ENCODE data around the gene AK4.

The AK4 gene

DNA sequence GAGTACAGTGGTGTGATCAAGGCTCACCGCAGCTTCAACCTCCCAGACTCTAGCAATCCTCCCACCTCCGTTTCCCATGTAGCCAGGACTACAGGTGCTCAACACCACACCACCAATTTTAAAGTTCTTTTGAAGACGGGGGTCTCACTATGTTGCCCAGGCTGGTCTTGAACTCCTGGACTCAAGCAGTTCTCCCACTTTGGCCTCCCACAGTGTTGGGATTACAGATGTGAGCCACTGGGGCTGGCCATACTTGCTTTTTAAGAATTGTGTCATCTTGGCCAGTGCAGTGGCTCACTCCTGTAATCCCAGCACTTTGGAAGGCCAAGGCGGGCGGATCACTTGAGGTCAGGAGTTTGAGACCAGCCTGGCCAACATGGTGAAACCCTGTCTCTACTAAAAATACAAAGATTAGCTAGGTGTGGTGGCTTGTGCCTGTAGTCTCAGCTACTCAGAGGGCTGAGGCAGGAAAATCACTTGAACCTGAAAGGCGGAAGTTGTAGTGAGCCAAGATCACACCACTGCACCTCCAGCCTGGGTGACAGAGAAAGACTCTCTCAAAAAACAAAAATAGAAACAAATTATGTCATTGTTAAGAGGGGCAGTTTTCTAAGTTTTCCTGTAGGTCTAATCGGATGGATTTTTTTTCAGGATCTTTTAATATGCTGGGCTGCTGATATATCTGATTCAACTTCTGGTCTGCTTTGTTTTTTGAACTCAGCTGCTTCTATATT, 18.7 kb downstream of the AK4 start:
- TF ChIP-seq TAF1 (IDR thresholded peaks at IDR 0.05; ENCODE audit: borderline replicate concordance, insufficient read depth, low read length) (no peak), REST (IDR thresholded peaks at IDR 0.05; ENCODE audit: insufficient read depth in 1 of 2, low read depth in 2 of 2, low read length in 2 of 2) (no peak), SIN3A (IDR thresholded peaks at IDR 0.05; ENCODE audit: borderline replicate concordance, insufficient read depth, low read length) (no peak), FOXP2 (optimal IDR thresholded peaks at IDR 0.05; ENCODE audit: borderline replicate concordance, extremely low read depth, extremely low read length, insufficient read depth) (no peak), POLR2AphosphoS5 (IDR thresholded peaks at IDR 0.05; ENCODE audit: low read depth, low read length) (no peak)

DNA sequence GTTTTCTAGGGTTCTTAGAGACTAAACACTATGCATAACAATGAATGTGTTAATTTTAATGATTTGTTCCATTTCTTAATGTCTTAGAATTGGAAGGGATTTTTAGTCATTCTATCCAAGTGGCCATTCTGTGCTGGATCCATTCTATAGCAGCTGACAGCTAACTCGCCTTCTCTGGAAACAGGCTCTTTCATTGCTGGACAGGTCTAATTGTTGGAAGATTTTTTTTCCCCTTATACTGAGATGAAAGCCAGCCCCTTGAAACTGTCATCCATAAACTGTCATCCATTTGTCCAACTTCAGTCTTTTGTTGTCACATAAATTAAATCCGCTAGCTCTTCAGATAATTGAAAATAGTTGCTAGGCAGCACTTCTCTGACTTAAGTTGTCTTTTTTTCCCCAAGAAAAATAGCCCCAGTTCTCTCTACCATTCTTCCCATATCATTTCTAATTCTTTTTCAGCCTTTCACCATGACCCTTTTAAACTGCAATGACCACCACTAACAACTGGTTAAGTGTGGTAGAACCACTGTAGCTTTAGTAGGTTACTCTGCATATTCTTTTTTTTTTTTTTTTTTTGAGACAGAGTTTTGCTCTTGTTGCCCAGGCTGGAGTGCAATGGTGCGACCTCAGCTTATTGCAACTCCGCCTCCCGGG, 19.7 kb downstream of the AK4 start:
- TF ChIP-seq TAF1 (IDR thresholded peaks at IDR 0.05; ENCODE audit: borderline replicate concordance, insufficient read depth, low read length): no peak
- TF ChIP-seq REST (IDR thresholded peaks at IDR 0.05; ENCODE audit: insufficient read depth in 1 of 2, low read depth in 2 of 2, low read length in 2 of 2): no peak
- no peak for TF ChIP-seq SIN3A (IDR thresholded peaks at IDR 0.05; ENCODE audit: borderline replicate concordance, insufficient read depth, low read length)
- TF ChIP-seq FOXP2 (optimal IDR thresholded peaks at IDR 0.05; ENCODE audit: borderline replicate concordance, extremely low read depth, extremely low read length, insufficient read depth): no peak
- no peak for TF ChIP-seq POLR2AphosphoS5 (IDR thresholded peaks at IDR 0.05; ENCODE audit: low read depth, low read length)

DNA sequence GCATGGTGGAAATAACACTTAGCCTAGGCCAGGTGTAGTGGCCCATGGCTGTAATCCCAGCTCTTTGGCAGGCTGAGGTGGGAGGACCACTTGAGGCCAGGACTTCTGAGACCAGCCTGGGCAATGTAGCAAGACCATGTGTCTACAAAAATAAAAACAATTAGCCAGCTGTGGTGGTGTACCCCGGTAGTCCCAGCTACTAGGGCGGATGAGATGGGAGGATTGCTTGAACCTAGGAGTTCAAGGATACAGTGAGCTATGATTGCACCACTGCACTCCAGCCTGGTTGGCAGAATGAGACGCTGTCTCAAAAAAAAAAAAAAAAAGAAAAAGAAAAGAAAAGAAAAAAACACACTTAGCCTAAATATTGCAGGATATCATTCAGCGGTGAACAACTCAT, 20.9 kb downstream of the AK4 start:
- TF ChIP-seq POLR2AphosphoS5 (IDR thresholded peaks at IDR 0.05; ENCODE audit: low read depth, low read length): no peak
- TF ChIP-seq REST (IDR thresholded peaks at IDR 0.05; ENCODE audit: insufficient read depth in 1 of 2, low read depth in 2 of 2, low read length in 2 of 2): no peak
- TF ChIP-seq FOXP2 (optimal IDR thresholded peaks at IDR 0.05; ENCODE audit: borderline replicate concordance, extremely low read depth, extremely low read length, insufficient read depth): no peak
- no peak for TF ChIP-seq SIN3A (IDR thresholded peaks at IDR 0.05; ENCODE audit: borderline replicate concordance, insufficient read depth, low read length)
- no peak for TF ChIP-seq TAF1 (IDR thresholded peaks at IDR 0.05; ENCODE audit: borderline replicate concordance, insufficient read depth, low read length)

DNA sequence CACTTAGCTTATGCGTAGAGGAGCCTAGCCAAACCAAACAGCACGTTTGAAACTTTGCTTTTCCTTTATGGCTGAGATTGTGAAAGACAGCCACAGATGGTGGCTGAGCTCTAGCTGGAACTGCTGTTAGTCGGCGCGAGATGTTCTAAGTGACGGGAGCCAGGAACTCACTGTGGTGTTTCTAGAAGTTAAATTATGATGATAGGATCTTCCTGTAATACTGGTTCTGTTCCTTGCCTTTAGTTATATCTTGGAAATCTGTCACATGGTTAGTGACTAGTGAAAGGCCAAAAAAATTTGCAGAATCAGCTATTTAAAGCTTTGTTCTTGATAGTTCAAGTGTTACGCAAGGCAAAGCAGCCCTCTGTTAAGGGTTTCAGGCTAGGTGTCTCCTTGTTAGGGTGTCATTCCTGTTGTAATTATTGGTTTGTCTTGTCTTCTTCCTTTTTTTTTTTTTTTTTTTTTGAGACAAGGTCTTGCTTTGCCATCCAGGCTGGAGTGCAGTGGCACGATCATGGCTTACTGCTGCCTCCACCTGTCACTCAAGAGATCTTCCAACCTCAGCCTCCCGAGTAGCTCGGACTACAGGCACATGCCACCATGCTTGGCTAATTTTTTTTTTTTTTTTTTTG, 22.6 kb downstream of the AK4 start:
- no peak for TF ChIP-seq SIN3A (IDR thresholded peaks at IDR 0.05; ENCODE audit: borderline replicate concordance, insufficient read depth, low read length)
- TF ChIP-seq FOXP2 (optimal IDR thresholded peaks at IDR 0.05; ENCODE audit: borderline replicate concordance, extremely low read depth, extremely low read length, insufficient read depth): no peak
- TF ChIP-seq TAF1 (IDR thresholded peaks at IDR 0.05; ENCODE audit: borderline replicate concordance, insufficient read depth, low read length): no peak
- TF ChIP-seq REST (IDR thresholded peaks at IDR 0.05; ENCODE audit: insufficient read depth in 1 of 2, low read depth in 2 of 2, low read length in 2 of 2): no peak
- no peak for TF ChIP-seq POLR2AphosphoS5 (IDR thresholded peaks at IDR 0.05; ENCODE audit: low read depth, low read length)

Measured in PFSK-1 (cell line).